ENCODE results near the gene PLXND1. TPM values are rescaled to one million over a fixed set of nuclear protein-coding genes. Genes with fewer than 3 reads are reported as not detected.
A peak's percentile ranks its signal among the peaks of the same experiment; 100 is the strongest.

Gene PLXND1
- total RNA-seq, 1 donor from 2014 or later = 1,753 TPM

DNA sequence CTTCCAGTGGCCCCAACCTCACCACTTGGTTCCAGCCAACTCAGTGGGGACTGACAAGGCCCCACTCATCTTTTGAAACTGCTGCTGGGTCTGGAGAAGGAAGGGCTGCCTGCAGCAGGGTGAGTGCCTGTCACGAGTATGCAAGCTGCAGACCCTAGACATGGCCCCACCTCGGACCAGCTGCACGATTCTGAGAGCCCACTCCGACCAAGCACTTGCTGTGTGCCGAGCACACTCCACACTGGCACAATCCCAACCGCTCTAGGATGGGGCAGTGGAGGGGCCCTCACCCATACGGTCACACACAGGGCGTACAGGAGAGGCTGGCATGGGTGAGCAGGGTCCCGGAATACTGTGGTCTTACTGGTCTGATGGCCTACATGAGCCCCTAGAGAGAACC lies 8.0 kb upstream of the PLXND1 start:
- peaks cover 17% of the 10 kb centered on the region for H3K27me3 Mint-ChIP-seq (ENCODE audit: unreplicated experiment)
- no peaks in the 10 kb centered on the region for H3K9me3 Mint-ChIP-seq (ENCODE audit: unreplicated experiment)
- TF ChIP-seq, protein P1, sequence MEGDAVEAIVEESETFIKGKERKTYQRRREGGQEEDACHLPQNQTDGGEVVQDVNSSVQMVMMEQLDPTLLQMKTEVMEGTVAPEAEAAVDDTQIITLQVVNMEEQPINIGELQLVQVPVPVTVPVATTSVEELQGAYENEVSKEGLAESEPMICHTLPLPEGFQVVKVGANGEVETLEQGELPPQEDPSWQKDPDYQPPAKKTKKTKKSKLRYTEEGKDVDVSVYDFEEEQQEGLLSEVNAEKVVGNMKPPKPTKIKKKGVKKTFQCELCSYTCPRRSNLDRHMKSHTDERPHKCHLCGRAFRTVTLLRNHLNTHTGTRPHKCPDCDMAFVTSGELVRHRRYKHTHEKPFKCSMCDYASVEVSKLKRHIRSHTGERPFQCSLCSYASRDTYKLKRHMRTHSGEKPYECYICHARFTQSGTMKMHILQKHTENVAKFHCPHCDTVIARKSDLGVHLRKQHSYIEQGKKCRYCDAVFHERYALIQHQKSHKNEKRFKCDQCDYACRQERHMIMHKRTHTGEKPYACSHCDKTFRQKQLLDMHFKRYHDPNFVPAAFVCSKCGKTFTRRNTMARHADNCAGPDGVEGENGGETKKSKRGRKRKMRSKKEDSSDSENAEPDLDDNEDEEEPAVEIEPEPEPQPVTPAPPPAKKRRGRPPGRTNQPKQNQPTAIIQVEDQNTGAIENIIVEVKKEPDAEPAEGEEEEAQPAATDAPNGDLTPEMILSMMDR (IDR thresholded peaks at IDR 0.05; ENCODE audit: unreplicated experiment) = no peak
- H3K36me3 Mint-ChIP-seq (ENCODE audit: low read depth, unreplicated experiment) = peaks cover 4% of the 10 kb centered on the region
- no peak overlapping the region for H3K4me3 Mint-ChIP-seq (ENCODE audit: unreplicated experiment)
- H3K4me1 Mint-ChIP-seq (ENCODE audit: unreplicated experiment) = peaks cover 59% of the 10 kb centered on the region
- DNase-seq (ENCODE audit: low spot score) = no peak
- no peak overlapping the region for H3K27ac Mint-ChIP-seq (ENCODE audit: unreplicated experiment)

DNA sequence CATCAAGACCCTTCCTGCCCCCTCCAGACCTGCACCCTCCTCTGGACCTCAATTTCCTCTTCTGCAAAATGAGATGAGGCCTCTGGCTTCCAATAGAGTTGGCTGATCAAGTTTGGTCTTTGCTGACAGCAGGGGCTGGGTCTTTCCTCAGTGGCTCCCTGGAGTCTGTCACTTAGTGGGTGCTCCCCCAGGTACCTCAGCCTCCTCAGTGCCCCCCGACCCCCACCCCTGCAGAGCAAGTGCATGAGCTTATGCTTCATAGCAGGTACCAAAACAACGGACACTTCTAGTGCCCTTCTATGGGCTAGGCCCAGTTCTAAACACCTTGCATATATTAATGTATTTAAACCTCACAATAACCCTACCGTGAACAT lies 6.9 kb upstream of the PLXND1 start:
- H3K4me1 Mint-ChIP-seq (ENCODE audit: unreplicated experiment) = peaks cover 61% of the 10 kb centered on the region
- DNase-seq (ENCODE audit: low spot score) = no peak
- H3K27ac Mint-ChIP-seq (ENCODE audit: unreplicated experiment) = no peak overlapping the region
- H3K36me3 Mint-ChIP-seq (ENCODE audit: low read depth, unreplicated experiment) = peaks cover 4% of the 10 kb centered on the region
- peaks cover 17% of the 10 kb centered on the region for H3K27me3 Mint-ChIP-seq (ENCODE audit: unreplicated experiment)
- TF ChIP-seq, protein P1 (IDR thresholded peaks at IDR 0.05; ENCODE audit: unreplicated experiment) = no peak
- no peak overlapping the region for H3K4me3 Mint-ChIP-seq (ENCODE audit: unreplicated experiment)
- H3K9me3 Mint-ChIP-seq (ENCODE audit: unreplicated experiment) = no peaks in the 10 kb centered on the region

GRCh38 chr3:129612534-129613366 lies 6.3 kb upstream of the PLXND1 start:
- Mint-ChIP-seq H3K4me3 (ENCODE audit: unreplicated experiment) (no peak overlapping the region), H3K27me3 (ENCODE audit: unreplicated experiment) (peaks cover 17% of the 10 kb centered on the region), H3K36me3 (ENCODE audit: low read depth, unreplicated experiment) (peaks cover 4% of the 10 kb centered on the region), H3K4me1 (ENCODE audit: unreplicated experiment) (peaks cover 59% of the 10 kb centered on the region), H3K9me3 (ENCODE audit: unreplicated experiment) (no peaks in the 10 kb centered on the region), H3K27ac (ENCODE audit: unreplicated experiment) (no peak overlapping the region)
- TF ChIP-seq, protein P1 (IDR thresholded peaks at IDR 0.05; ENCODE audit: unreplicated experiment) = no peak
- DNase-seq (ENCODE audit: low spot score) = no peak

DNA sequence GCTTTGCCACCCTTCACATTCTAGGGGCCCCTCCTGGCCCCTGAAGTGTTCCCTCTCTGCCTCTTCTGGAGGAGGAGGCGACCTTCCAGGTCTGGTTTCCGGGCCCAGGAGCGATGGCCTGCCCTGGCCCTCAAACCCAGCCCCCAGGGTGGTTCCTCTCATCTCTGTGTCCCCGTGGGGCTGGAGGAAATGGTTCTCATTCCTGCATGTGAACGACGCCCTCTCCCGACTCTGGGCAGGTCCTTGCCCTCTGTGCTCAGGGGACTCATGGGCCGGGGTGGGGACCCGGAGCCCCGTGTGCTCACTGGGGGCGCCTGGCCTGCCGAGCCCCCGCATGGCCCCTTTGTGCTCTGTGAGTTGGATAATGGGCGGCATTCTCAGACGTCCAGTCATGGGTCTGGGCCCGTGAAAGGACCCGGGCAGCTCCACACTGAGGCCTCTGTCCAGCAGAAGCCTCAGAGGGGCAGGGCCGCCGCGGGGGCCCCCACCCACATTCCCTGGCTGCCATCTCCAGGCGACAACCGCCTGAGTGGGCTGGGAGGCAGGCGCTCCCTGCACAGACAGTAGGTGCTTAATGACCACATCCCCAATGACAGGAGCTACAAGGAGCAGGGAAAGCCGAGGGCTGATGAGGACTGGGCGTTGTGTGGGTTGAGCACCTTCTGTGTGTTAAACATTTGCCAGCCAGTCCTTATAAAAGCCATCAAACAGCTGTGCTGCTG lies 5.5 kb upstream of the PLXND1 start:
- no peak overlapping the region for H3K4me3 Mint-ChIP-seq (ENCODE audit: unreplicated experiment)
- peak overlapping the region; percentile 67 for H3K27ac Mint-ChIP-seq (ENCODE audit: unreplicated experiment)
- no peak for DNase-seq (ENCODE audit: low spot score)

More for the DNA sequence above, 5.5 kb upstream of the PLXND1 start:
- TF ChIP-seq, protein P1 (IDR thresholded peaks at IDR 0.05; ENCODE audit: unreplicated experiment) = no peak
- Mint-ChIP-seq H3K36me3 (ENCODE audit: low read depth, unreplicated experiment) (peaks cover 1% of the 10 kb centered on the region), H3K4me1 (ENCODE audit: unreplicated experiment) (peaks cover 61% of the 10 kb centered on the region), H3K27me3 (ENCODE audit: unreplicated experiment) (peaks cover 22% of the 10 kb centered on the region), H3K9me3 (ENCODE audit: unreplicated experiment) (no peaks in the 10 kb centered on the region)
